Endothelial cell of umbilical vein (primary cell): ENCODE data around the gene OR2AJ1. TPM values are rescaled to one million over a fixed set of nuclear protein-coding genes. Genes with fewer than 3 reads are reported as not detected.

Experiments used
- BruUV-seq: library from RNA; stranded (reverse); fragments of 400-500 nt; replicated peaks from 2 replicates; lab custom pipeline; 2021; lab: Mats Ljungman, UMichigan
- CTCF ChIA-PET: fragments of 300-600, 350-600 bp; sonication (Branson Sonifier 250); formaldehyde crosslinking; loops from one replicate; lab custom pipeline; 2021; ENCODE audit warnings: antibody characterized with exemption, inconsistent platforms; lab: Charles Lee
- POLR2A ChIA-PET: fragments of 300-600, 350-600 bp; sonication (Branson Sonifier 250); formaldehyde crosslinking; loops from one replicate; lab custom pipeline; 2021; ENCODE audit warnings: antibody characterized with exemption, inconsistent platforms; lab: Charles Lee
- DNase-seq: peaks from one replicate; pipeline ENCODE4 v3.0.0-alpha.2; 2011; ENCODE audit warnings: low read depth, low spot score
- FAIRE-seq: peaks from 2 replicates; lab custom pipeline; 2011; peaks lifted over from hg19 to GRCh38; lab: Jason Lieb, UNC
- H2AFZ ChIP-seq: 2 replicates; pipeline ENCODE4 v1.6.0; 2012; ENCODE audit warnings: low read depth, low read length, control low read depth, inconsistent platforms
- H3K27ac ChIP-seq: 2 replicates; pipeline ENCODE4 v1.5.1; 2011; ENCODE audit warnings: low read depth, mild to moderate bottlenecking, control low read depth, low read length, moderate library complexity; ENCODE audit not compliant: insufficient read depth
- H3K27me3 ChIP-seq, 2 experiments: 2 replicates each; pipeline versions ENCODE4 v1.6.0 to v1.6.1; 2011; ENCODE audit warnings: low read length in 2 of 2, mixed read lengths in 1 of 2; ENCODE audit not compliant: control insufficient read depth in 2 of 2, insufficient read depth in 2 of 2
- H3K36me3 ChIP-seq, 2 experiments: 2 replicates in 1 of 2; 3 replicates in 1 of 2; pipeline ENCODE4 v1.5.1; 2011; ENCODE audit warnings: low read length in 2 of 2, mild to moderate bottlenecking in 1 of 2, moderate library complexity in 1 of 2; ENCODE audit not compliant: control insufficient read depth in 2 of 2, insufficient read depth in 2 of 2; ENCODE audit errors: extremely low read depth in 1 of 2
- H3K4me1 ChIP-seq: 3 replicates; pipeline ENCODE4 v1.5.1; 2011; ENCODE audit warnings: mild to moderate bottlenecking, low read length; ENCODE audit not compliant: control insufficient read depth, insufficient read depth; ENCODE audit errors: extremely low read depth
- H3K4me2 ChIP-seq: 2 replicates; pipeline ENCODE4 v1.6.1; 2011; ENCODE audit warnings: low read length, control low read depth, mixed read lengths; ENCODE audit not compliant: insufficient read depth
- H3K4me3 ChIP-seq, 3 experiments: fragments of 200-600 bp in 1 of 3; sonication (generic), shearing (Covaris generic) in 1 of 3; replicated peaks in 1 of 3; 2 replicates each; pipeline ENCODE4 v1.5.1; 2011 to 2016; ENCODE audit warnings: control low read depth in 3 of 3, low read length in 3 of 3, mild to moderate bottlenecking in 2 of 3, inconsistent platforms in 1 of 3, low read depth in 1 of 3, moderate library complexity in 1 of 3; ENCODE audit not compliant: insufficient read depth in 1 of 3
- H3K79me2 ChIP-seq: 2 replicates; pipeline ENCODE4 v1.6.0; 2012; ENCODE audit warnings: low read length, inconsistent platforms; ENCODE audit not compliant: control insufficient read depth, insufficient read depth
- H3K9ac ChIP-seq: replicated peaks from 2 replicates; pipeline ENCODE3; 2011; ENCODE audit warnings: low read length, control low read depth; ENCODE audit not compliant: insufficient read depth; ENCODE audit errors: extremely low read depth
- H3K9me1 ChIP-seq: replicated peaks from 3 replicates; pipeline ENCODE4 v1.6.0; 2011; ENCODE audit warnings: mild to moderate bottlenecking, low read length; ENCODE audit not compliant: control insufficient read depth, insufficient read depth; ENCODE audit errors: extremely low read depth
- H3K9me3 ChIP-seq: replicated peaks from 2 replicates; pipeline ENCODE4 v1.5.1; 2012; ENCODE audit warnings: low read length, inconsistent platforms; ENCODE audit not compliant: control insufficient read depth, insufficient read depth
- H4K20me1 ChIP-seq: replicated peaks from 2 replicates; pipeline ENCODE3; 2011; ENCODE audit warnings: mild to moderate bottlenecking, low read length; ENCODE audit not compliant: control insufficient read depth, insufficient read depth; ENCODE audit errors: extremely low read depth
- CTCF ChIP-seq, 2 donors: IDR thresholded peaks; 1 replicate in 1 of 2; 2 replicates in 1 of 2; pipeline ENCODE4 v1.5.1; 2011; ENCODE audit warnings: low read length in 2 of 2, mild to moderate bottlenecking in 2 of 2, moderate library complexity in 2 of 2, control low read depth in 1 of 2, inconsistent platforms in 1 of 2, low read depth in 1 of 2; ENCODE audit not compliant: insufficient read depth in 1 of 2; ENCODE audit errors: extremely low read depth in 1 of 2
- EZH2 ChIP-seq: IDR thresholded peaks from 2 replicates; pipeline ENCODE4 v1.6.1; 2012; ENCODE audit warnings: borderline replicate concordance, low read depth, mild to moderate bottlenecking, moderate library complexity, low read length, inconsistent platforms; ENCODE audit not compliant: severe bottlenecking
- FOS ChIP-seq: IDR thresholded peaks from 2 replicates; pipeline ENCODE4 v1.6.1; 2011; ENCODE audit warnings: mild to moderate bottlenecking, low read length, moderate library complexity, borderline replicate concordance; ENCODE audit not compliant: insufficient read depth
- GATA2 ChIP-seq: IDR thresholded peaks from 2 replicates; pipeline ENCODE4 v1.7.0; 2011; ENCODE audit warnings: low read depth, mild to moderate bottlenecking, moderate library complexity, mixed read lengths, low read length; ENCODE audit not compliant: insufficient read length, insufficient read depth
- JUN ChIP-seq: IDR thresholded peaks from 2 replicates; pipeline ENCODE4 v1.6.1; 2011; ENCODE audit warnings: borderline replicate concordance, low read depth; ENCODE audit not compliant: insufficient read length, insufficient read depth
- MAX ChIP-seq: IDR thresholded peaks from 2 replicates; pipeline ENCODE4 v1.6.1; 2011; ENCODE audit not compliant: insufficient read depth, insufficient read length
- MYC ChIP-seq: IDR thresholded peaks from one replicate; pipeline ENCODE4 v1.6.1; 2011; ENCODE audit warnings: mild to moderate bottlenecking, low read depth, low read length
- POLR2A ChIP-seq: IDR thresholded peaks from 2 replicates; pipeline ENCODE4 v1.6.1; 2012; ENCODE audit warnings: low read depth, mild to moderate bottlenecking, control low read depth, low read length
- POLR2AphosphoS5 ChIP-seq: IDR thresholded peaks from 2 replicates; pipeline ENCODE4 v1.6.1; 2012; ENCODE audit warnings: low read depth, mild to moderate bottlenecking, control low read depth, low read length, moderate library complexity; ENCODE audit not compliant: insufficient read depth
- dilution Hi-C: fragments of 300-500 bp; cut with MboI; formaldehyde crosslinking; loops from one replicate; pipeline ENCODE4 v1.15.0; 2019; ENCODE audit warnings: low sequenced_read_pairs; ENCODE audit not compliant: extremely low pct_ligation_motif_present
- intact Hi-C: fragments of 100-400 bp; cut with micrococcal nuclease; formaldehyde crosslinking; loops from one replicate; pipeline ENCODE4 v1.10.0; 2022
- polyA plus RNA-seq, 4 experiments: library from polyadenylated mRNA; depleted of rRNA in 3 of 4; stranded (reverse) in 3 of 4; unstranded in 1 of 4; fragments of >200 nt; gene quantifications; 2 replicates each; pipeline versions ENCODE4 v1.2.1 to v1.2.3, GENCODE V29; 2011 to 2012; ENCODE audit warnings: missing spikeins in 1 of 4
- total RNA-seq: library from RNA; stranded (reverse); gene quantifications from 2 replicates; pipeline ENCODE4 v1.2.3, GENCODE V29; 2021

OR2AJ1 gene
- total and polyA plus RNA-seq, 2 donors (not counting 3 experiments of a cell fraction or from before 2014, with no cell fraction given): not detected

- Histone ChIP-seq H3K36me3 (no peaks in the 10 kb centered on the region), H3K4me3 (no peak overlapping the region), H3K9ac (no peak overlapping the region), H3K79me2 (no peaks in the 10 kb centered on the region), H2AFZ (no peak overlapping the region), H3K27me3 (no peaks in the 10 kb centered on the region), H3K4me1 (no peaks in the 10 kb centered on the region), H3K27ac (no peak overlapping the region), H3K9me3 (peaks cover 6% of the 10 kb centered on the region), H3K4me2 (no peak overlapping the region), H4K20me1 (no peaks in the 10 kb centered on the region), H3K9me1 (no peaks in the 10 kb centered on the region)
- intact Hi-C loops (no loop called here), dilution Hi-C loops (no loop called here)
- ChIA-PET CTCF (no interaction called here), POLR2A (no interaction called here)
- no TSS peak for BruUV-seq
- DNase-seq (no peak), FAIRE-seq (no peak)
- TF ChIP-seq EZH2 (no peak), POLR2A (no peak), MYC (no peak), GATA2 (no peak), FOS (no peak), CTCF (IDR thresholded peaks at IDR 0.05; ENCODE audit: extremely low read depth in 1 of 2, insufficient read depth in 1 of 2, low read depth in 1 of 2, low read length in 2 of 2) (no peak), MAX (no peak), POLR2AphosphoS5 (no peak), JUN (no peak)
Measured at GRCh38 chr1:247961791-247962190, 37.1 kb downstream of the OR2AJ1 start.
